Right lung (tissue), 5 donors: ENCODE measurements around the gene FANCL. TPM values are rescaled to one million over a fixed set of nuclear protein-coding genes. Genes with fewer than 3 reads are reported as not detected.
"Not testable (repeated sequence)": the region's sequence is repeated elsewhere in the genome, so short reads cannot be mapped to it uniquely, and the experiment has no call there.

Source experiments
- DNase-seq, 2 donors: peaks; one replicate each; pipeline ENCODE4 v3.0.0-alpha.2; 2013
- polyA plus RNA-seq, 5 donors: library from polyadenylated mRNA; unstranded; fragments of 120-200 nt; gene quantifications; one replicate each; pipeline versions ENCODE4 v1.2.1 to v1.2.3, GENCODE V29; 2013; ENCODE audit warnings: inconsistent platforms in 1 of 5, low replicate concordance in 1 of 5; ENCODE audit not compliant: insufficient read length in 5 of 5, insufficient read depth in 1 of 5

The FANCL gene
- polyA plus RNA-seq, 5 donors, result 81.4 to 115 (median 103) TPM

DNA sequence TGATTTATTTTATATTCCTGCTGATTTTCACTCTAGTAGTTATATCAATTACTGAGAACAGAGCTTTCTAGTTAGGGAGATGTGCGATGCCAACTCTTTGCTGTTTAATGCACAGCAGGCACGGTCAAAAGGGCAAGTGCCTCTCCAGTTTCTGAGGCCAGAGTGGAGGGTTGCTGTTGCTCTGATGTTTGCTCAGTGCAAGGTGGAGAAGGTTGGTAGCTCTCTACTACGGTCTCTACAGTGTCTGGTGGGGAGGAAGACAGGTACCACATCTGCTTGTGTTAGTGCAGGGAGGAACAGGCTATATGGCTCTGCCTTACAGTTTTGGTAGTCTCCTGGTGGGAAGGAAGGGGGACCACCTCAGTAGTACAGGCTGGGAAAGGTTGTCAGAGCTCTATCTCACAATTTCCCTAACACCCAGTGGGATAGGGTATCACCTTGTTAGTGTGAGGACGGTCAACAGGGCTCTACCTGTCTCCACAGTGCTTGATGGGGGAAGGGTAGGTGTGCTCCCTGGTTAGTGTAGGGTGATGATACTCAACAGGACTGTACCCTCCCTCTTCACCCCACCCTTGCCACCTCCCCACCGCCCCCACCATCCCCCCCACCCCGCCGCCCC, 85.9 kb downstream of the FANCL start:
- no peak for DNase-seq

DNA sequence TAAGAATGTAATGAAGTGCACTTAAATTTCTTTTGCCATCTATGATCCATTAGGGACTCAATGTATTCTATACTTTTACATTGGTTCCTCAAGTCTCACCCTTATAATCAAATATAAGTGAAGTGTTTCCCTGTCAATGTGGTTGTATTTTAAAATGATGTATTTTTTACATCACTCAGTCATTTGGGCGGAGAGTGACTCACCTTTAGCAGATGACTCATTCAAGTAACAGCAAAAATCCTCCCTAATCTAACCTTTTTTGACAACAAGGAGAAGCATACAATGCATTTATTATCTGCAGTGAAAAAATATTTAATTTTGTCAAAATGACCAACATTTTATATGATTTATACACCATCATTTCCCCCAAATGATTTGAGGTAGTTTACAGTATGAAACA, 94.4 kb downstream of the FANCL start:
- DNase-seq, result no peak

DNA sequence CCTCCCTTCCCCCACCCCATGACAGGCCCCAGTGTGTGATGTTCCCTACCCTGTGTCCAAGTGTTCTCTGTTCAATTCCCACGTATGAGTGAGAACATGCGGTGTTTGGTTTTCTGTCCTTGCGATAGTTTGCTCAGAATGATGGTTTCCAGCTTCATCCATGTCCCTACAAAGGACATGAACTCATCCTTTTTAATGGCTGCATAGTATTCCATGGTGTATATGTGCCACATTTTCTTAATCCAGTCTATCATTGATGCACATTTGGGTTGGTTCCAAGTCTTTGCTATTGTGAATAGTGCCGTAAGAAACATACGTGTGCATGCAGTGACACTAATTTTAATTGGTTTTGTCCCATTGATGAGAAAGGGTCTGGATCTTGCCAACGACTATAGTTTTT, 95.4 kb downstream of the FANCL start:
- not testable (repeated sequence) for DNase-seq

DNA sequence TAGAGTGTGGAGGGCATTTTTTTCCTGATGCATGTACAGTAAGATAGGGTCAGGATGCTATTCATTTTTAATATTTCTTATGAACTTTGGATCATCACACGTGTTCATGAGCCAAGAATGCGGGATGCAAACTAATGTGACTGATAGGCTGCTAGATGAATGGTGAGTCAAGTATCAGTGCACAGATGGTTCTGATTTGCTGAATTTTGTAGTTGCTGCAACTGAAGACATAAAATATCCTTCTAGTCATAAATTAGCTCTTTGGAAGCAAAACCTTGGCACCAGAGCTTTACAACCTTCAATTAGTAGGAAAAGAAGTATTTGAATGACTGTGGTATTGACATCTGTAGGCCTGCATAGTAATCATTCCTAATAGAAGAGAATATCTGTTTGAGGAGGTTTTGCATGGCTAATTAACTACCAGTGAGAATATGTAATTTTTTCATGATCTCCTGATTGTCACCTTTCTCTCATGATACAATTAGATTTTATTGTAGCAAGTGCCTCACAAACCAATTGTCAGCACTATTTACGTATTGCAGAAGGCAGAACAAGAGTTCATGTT, 100.5 kb downstream of the FANCL start:
- DNase-seq, result no peak

DNA sequence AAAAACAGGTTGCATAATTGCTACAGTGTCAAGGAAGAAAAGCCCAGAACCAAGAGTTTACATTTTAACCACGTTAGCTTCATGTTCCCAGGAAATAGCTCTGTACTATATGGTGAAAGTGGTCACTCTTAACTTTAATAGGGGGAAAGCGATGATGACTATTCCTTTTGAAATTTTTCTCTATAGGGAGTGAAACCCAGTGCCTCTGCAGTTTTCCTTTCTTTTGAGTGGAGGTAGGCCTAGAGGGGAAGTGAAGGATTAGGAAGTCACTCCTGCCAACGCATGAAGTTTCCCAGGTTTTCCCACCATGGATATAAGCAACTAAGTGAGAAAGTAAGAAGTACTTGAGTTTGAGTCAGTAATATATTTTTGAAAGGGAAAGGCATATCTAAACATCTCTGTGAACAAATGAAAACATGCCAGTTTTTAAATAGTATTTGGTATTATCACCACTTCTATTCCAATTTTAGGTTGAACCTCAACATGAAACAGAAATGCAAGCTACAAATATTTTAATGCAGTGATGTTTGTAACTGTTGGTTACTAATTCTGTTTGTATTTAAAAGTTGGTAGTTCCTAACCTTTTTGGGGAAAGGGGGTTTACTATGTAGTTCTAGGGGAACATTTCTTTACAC, 102.6 kb downstream of the FANCL start:
- DNase-seq, result no peak

DNA sequence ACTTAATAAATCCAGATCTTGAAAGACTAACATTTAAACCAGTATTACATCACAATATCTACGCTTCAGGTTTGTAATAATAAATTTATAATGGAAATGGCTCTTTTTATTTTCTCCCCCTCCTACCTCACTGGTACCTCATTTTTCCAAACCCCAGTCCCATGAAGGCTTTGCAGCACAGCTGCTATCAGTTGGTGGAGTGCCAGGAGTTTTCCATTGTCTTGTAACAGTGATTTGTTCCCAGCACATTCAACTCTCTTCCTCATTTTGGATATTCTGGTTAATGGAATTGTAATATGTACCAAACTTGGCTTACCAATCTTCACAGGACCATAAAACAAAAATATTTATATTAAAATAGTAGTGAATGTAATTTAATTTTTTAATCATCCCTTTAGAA, 103.3 kb downstream of the FANCL start:
- no peak for DNase-seq

DNA sequence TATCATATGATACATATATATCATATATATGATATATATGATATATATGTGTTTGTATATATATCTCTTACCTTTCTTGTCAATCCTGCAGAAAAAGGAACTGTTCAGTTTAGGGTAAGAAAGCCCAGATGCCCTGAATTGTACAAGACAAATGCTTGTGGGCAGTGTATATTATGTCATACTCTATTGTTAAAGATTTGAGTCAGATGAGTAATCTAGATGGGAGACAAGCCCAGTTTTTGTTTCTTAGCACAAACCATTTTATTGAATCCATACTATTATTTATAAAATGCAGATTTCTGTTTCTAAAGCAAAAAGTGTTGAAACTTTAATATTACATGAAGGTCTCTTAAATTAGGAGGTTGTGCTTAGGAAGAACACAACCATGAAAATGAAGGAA, 103.9 kb downstream of the FANCL start:
- no peak for DNase-seq

DNA sequence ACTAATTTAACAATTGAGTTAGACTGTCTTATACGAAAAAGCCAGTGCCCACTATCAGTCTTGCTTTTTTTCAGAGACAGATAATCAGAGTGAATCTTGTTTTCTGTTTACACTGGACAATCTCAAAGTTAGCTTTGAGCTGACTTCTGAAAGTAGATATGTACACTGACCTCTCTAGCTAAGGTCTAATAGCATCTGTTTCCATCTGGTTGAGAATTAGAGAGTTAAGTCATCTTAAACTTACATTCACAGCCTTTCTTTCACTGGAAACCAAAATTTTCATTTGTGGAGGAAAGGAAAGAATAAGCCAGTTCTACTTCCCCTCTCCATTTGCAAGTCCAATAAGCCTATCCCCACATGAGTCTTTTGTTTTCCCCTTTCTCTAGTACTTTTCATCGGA, 105.3 kb downstream of the FANCL start:
- no peak for DNase-seq

DNA sequence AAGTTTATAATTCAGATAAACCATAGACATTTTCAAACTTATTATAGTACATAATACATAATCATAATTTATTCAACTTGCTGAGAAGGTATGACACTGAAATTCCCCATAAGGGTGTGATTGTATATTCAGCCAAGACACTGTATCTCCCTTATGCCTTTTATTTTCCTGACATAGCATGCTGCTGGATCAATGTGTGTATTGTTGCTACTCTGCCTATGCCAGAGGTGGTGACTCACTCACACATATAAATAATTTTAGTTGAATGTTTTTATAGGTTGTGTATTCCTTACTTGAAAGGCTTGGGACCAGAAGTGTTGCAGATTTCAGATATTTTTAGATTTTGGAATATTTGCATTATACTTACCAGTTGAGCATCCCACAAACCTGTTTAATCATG, 107.7 kb downstream of the FANCL start:
- DNase-seq, result no peak

DNA sequence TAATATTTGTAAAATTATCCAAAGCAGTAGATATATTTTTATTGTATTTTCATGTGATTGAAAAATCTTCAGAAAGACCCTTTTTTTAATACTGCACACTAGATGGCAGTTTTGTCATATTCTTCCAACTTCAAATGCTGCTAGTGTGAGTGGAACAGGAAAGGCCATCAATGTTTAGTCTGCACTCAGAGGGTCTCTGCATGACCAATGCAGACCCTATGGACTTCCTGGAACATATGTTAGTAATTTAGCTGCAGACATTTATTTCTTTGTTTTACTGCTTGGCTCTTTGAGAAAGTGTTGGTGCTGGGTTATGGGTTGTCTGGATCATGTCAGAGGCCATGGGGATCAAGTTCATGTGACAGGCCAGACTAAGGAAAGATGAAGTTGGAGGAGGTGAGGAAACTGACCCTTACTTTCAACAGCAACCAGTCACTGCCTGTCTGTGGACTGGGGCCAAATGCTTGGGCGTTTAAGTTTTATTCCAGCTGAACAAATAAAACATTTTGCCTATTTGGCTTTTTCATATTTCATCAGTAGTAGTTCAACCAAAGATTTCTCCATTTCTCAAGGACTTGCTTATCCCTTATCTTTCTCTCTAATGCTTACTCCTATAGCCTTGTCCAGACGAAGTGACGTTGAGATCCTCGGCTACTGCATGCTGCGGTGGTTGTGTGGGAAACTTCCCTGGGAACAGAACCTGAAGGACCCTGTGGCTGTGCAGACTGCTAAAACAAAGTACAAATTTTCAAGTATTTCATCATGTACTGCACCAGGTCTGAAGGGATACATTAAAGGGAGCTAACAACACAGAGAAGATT, 109.7 kb downstream of the FANCL start:
- DNase-seq, result peak; percentile 29 to 31

DNA sequence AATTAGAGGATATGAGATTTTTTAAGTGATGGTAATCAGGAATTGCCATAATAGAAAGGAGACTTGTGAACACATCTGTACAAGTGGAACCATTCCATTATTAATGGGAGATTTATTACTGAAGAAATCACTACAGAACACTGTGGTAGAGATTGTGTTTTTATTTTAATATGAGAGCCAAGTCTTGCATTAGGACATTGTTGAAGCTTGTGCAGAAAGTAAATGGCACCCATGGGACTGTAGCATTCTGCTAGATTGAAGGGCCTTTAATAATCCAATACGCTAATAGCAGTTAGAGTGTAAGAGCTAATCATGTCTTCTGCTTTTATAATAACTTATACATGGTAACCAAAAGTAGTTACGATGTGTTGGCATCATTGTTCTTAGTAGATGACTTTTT, 110.9 kb downstream of the FANCL start:
- no peak for DNase-seq

DNA sequence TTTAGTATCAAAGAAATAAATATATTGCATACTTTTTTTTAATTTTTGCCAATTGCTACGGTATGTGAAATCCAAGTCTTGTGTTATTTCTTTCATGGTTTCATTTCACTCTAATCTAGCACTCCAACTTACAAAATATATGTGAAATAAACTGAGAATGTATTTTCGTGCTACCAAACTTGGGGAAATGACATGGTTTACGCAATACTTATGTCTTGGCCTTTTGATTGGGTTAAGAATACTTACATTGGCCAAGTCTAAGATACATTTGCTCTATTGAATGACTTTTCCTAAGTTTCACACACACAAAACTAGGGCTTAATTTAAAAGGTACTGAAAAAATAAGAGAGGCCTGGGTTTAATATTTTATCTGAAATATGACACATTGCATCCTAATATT, 114.0 kb downstream of the FANCL start:
- no peak for DNase-seq

DNA sequence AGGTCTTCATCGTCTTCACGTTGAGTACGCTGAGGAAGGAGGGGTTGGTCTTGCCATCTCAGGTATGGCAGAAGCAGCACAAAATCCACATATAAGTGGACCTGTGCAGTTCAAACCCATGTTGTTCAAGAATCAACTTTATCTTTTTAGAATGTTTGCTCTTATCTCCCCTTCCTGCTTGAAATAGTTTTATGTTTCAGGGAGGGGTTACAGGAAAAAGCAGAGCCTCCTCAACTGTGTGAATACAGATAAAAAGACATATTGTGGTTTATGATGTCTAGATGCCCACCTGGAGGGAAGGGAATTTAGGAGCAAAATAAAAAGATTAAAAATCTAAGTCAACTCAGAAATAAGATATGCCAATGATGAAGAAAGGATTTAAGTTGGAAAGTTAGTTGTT, 118.6 kb downstream of the FANCL start:
- DNase-seq, result no peak

DNA sequence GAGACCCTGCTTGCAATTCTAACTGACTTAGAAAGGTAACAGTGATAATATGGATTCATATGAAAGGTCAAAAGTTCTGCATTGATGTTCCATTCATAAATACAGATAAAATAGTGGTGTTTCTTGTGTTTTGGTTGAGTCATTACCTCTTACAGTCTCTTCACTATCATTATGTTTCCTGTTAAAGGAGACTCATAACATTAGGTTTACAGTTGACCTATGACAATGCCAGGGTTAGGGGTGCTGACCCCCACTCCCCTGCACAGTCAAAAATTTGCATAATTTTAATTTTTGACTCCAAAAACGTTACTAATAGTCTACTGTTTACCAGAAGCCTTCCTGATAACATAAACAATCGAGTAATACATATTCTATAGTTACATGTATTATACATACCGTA, 119.1 kb downstream of the FANCL start:
- no peak for DNase-seq

DNA sequence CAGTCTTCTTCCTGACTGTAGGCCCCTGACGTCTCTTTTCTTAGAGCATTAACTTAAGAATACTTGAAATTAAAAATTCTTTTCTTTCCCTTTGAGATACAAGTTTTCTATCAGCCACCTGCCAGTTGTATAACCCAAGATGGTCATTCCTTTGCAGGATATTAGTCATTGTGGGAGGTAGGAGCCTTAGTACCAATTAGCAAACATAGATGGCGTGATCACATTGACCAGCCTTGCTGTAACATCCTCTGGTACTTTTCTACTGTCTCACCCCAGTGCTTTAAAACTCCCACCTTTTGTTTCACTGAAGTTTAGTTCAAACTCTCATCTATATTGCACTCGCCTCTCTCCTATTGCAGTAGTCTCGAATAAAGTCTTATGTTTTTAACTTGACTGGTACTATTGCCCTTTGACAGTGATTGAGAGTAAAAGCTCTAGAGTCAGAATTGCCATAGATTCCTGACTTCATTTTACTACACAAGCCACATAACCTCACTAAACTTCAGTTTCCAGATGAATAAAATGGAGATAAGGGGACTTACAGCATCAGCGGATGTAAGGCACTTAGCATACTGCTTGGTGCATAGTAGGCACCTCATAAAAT, 120.4 kb downstream of the FANCL start:
- no peak for DNase-seq

DNA sequence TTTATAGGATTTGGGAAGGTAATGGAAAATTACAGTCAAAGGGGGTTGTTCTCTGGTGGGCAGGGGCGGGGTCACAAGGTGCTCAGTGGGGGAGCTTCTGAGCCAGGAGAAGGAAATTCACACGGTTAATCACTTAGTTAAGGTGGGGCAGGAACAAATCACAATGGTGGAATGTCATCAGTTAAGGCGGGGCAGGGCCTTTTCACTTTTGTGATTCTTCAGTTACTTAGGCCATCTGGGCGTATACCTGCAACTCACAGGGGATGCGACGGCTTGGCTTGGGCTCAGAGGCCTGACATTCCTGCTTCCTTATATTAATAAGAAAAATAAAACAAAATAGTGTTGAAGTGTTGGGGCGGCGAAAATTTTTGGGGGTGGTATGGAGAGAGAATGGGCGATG, 127.6 kb downstream of the FANCL start:
- DNase-seq, result not testable (repeated sequence)

DNA sequence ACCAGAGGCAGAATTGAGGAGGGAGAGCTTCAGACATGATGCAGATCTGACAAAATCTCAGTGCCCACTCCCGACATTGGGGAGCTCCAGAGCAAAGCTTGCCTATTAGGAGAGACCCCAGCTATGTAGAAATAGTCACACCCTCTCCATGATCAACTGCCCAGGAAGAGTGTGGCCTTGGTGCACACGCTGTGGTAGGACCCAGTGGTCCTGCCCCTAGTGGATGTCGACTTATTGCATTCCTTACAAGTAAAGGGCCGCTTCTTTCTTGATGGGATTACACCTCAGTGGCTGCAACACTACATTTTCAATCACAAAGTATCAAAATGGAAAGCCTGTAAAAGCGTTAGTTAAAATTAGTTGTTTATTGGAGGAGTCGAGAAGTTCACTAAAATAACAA, 130.4 kb downstream of the FANCL start:
- no peak for DNase-seq

DNA sequence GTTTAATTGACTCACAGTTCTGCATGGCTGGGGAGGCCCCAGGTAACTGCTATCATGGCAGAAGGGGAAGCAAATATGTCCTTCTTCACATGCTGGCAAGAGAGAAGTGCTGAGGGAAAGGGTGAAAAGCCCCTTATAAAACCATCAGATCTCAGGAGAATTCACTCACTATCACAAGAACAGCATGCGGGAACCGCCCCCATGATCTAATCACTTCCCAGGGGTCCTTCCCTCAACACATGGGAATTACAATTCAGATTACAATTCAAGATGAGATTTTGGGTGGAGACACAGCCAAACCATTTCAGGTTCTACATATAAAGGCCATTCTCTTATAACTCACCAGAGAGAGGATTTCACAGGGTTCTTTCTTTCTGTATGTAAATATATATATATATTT, 131.6 kb downstream of the FANCL start:
- DNase-seq, result no peak
